NCI-H1436 (cell line): Measurements from ENCODE around the gene LCN10.
A peak's percentile ranks its signal among the peaks of the same experiment; 100 is the strongest.
"Not testable (repeated sequence)": the region's sequence is repeated elsewhere in the genome, so short reads cannot be mapped to it uniquely, and the experiment has no call there.

Source experiments
- DNase-seq: peaks from one replicate; lab custom pipeline; 2025; lab: John Stamatoyannopoulos, UW

Gene LCN10

GRCh38 chr9:136719195-136719880 is 23.4 kb downstream of the LCN10 start:
- no peak for DNase-seq

- DNase-seq: no peak
Observed at GRCh38 chr9:136718345-136719194, 24.2 kb downstream of the LCN10 start.

- DNase-seq: no peak
Observed at GRCh38 chr9:136717399-136717798, 25.3 kb downstream of the LCN10 start.

- no peak for DNase-seq
Observed at GRCh38 chr9:136714893-136715274, 27.9 kb downstream of the LCN10 start.

- no peak for DNase-seq
Observed at GRCh38 chr9:136714096-136714892, 28.4 kb downstream of the LCN10 start.

- no peak for DNase-seq
Observed at GRCh38 chr9:136713550-136713949, 29.2 kb downstream of the LCN10 start.

- DNase-seq: no peak
Observed at GRCh38 chr9:136712690-136713544, 29.8 kb downstream of the LCN10 start.

GRCh38 chr9:136711751-136712689 is 30.7 kb downstream of the LCN10 start, which contains the start of gene DIPK1B:
Gene DIPK1B, plus strand, starts transcription at chr9:136712572. Its CDS starts 94 bp downstream, at chr9:136712666.
- peak; percentile 56 for DNase-seq

- DNase-seq: not testable (repeated sequence)
Observed at GRCh38 chr9:136711219-136711648, 31.5 kb downstream of the LCN10 start.

GRCh38 chr9:136710543-136710942 is 32.2 kb downstream of the LCN10 start:
- DNase-seq: no peak

- DNase-seq: no peak
Observed at GRCh38 chr9:136709454-136710109, 33.2 kb downstream of the LCN10 start.

GRCh38 chr9:136707849-136708517 is 34.8 kb downstream of the LCN10 start:
- DNase-seq: no peak

- DNase-seq: no peak
Observed at GRCh38 chr9:136707011-136707410, 35.7 kb downstream of the LCN10 start.

- DNase-seq: no peak
Observed at GRCh38 chr9:136705564-136705963, 37.2 kb downstream of the LCN10 start.

GRCh38 chr9:136704741-136705140 is 38.0 kb downstream of the LCN10 start:
- not testable (repeated sequence) for DNase-seq

GRCh38 chr9:136703276-136703860 is 39.4 kb downstream of the LCN10 start:
- no peak for DNase-seq

- DNase-seq: no peak
Observed at GRCh38 chr9:136701668-136702053, 41.1 kb downstream of the LCN10 start.

- DNase-seq: no peak
Observed at GRCh38 chr9:136700959-136701667, 41.6 kb downstream of the LCN10 start.
